H1 (cell line): ENCODE data around the gene PTTG1IP.

Experiments used
- CEBPB ChIP-seq: IDR thresholded peaks from 2 replicates; pipeline ENCODE4 v1.6.1; 2012; ENCODE audit warnings: low read depth, low read length
- EZH2 ChIP-seq: fragments of 200-600 bp; sonication (generic); IDR thresholded peaks from 2 replicates; pipeline ENCODE4 v1.7.1; 2012; ENCODE audit warnings: low read depth, mild to moderate bottlenecking, moderate library complexity, low read length, inconsistent platforms; ENCODE audit not compliant: severe bottlenecking
- GABPA ChIP-seq: IDR thresholded peaks from 2 replicates; pipeline ENCODE4 v1.6.1; 2011; ENCODE audit warnings: mild to moderate bottlenecking, low read length, moderate library complexity, borderline replicate concordance; ENCODE audit not compliant: insufficient read depth
- HDAC2 ChIP-seq, 2 experiments: fragments of 300-600 bp in 1 of 2; sonication (generic) in 1 of 2; IDR thresholded peaks; 2 replicates each; pipeline ENCODE4 v1.6.1; 2011 to 2012; ENCODE audit warnings: low read depth in 2 of 2, low read length in 2 of 2, mild to moderate bottlenecking in 2 of 2, moderate library complexity in 2 of 2, borderline replicate concordance in 1 of 2, inconsistent platforms in 1 of 2
- JUN ChIP-seq: IDR thresholded peaks from 2 replicates; pipeline ENCODE4 v1.6.1; 2011; ENCODE audit warnings: low read depth, mild to moderate bottlenecking, improper control_type of control experiment, low read length
- KDM1A ChIP-seq: fragments of 200-600, 300-600 bp; sonication (generic); IDR thresholded peaks from 2 replicates; pipeline ENCODE4 v1.7.1; 2016; ENCODE audit warnings: mild to moderate bottlenecking, low read length, borderline replicate concordance
- POLR2A ChIP-seq, 2 experiments: IDR thresholded peaks; 1 replicate in 1 of 2; 2 replicates in 1 of 2; pipeline ENCODE4 v1.6.1; 2011; ENCODE audit warnings: low read depth in 2 of 2, low read length in 2 of 2, mild to moderate bottlenecking in 2 of 2; ENCODE audit errors: control extremely low read depth in 1 of 2
- POLR2AphosphoS5 ChIP-seq: IDR thresholded peaks from 2 replicates; pipeline ENCODE4 v1.6.1; 2011; ENCODE audit warnings: low read depth, low read length
- RAD21 ChIP-seq, 2 experiments: IDR thresholded peaks in 1 of 2; conservative IDR thresholded peaks in 1 of 2; 2 replicates each; pipeline ENCODE4 v1.6.1; 2011; ENCODE audit warnings: low read depth in 2 of 2, low read length in 2 of 2, improper control_type of control experiment in 1 of 2, inconsistent platforms in 1 of 2, mild to moderate bottlenecking in 1 of 2, moderate library complexity in 1 of 2
- SP1 ChIP-seq: IDR thresholded peaks from 2 replicates; pipeline ENCODE4 v1.6.1; 2011; ENCODE audit warnings: low read depth, low read length
- TF ChIP-seq, protein P1 (sequence below), 3 experiments: IDR thresholded peaks; 1 replicate in 2 of 3; 2 replicates in 1 of 3; pipeline versions ENCODE4 v1.5.1 to v1.6.1; 2011; ENCODE audit warnings: low read length in 3 of 3, mild to moderate bottlenecking in 3 of 3, inconsistent platforms in 2 of 3, low read depth in 1 of 3, moderate library complexity in 1 of 3; ENCODE audit not compliant: insufficient read depth in 1 of 3; ENCODE audit errors: control extremely low read depth in 1 of 3

DNA sequence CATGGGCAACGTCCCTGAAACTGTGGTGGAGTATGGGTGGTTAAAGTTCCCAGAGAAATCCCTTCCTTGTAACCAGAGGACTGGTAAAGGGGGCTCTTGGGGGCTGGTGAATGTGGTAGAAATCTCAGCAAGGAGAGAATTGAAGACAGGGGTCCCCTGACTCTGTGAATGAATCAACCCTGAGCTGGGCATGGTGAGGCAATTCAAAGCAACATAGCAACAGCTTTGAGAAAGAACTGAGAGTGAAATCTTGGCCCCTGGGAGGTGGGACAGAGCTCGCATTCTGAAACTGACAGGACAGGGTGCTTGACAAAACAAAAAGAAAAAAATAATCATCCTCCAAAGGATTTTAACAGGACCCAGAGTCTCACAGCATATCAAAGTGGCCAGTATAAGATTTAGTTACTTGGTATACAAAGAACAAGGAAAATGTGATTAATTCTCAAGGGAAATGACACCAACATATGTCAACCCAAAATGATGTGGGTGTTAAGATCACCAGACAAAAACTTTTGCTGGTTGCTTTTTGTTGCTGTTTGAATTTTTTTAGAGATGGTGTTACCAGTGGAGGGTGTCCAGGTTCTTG is 43.9 kb downstream of the PTTG1IP start:
- no peak for TF ChIP-seq POLR2AphosphoS5
- TF ChIP-seq, protein P1, sequence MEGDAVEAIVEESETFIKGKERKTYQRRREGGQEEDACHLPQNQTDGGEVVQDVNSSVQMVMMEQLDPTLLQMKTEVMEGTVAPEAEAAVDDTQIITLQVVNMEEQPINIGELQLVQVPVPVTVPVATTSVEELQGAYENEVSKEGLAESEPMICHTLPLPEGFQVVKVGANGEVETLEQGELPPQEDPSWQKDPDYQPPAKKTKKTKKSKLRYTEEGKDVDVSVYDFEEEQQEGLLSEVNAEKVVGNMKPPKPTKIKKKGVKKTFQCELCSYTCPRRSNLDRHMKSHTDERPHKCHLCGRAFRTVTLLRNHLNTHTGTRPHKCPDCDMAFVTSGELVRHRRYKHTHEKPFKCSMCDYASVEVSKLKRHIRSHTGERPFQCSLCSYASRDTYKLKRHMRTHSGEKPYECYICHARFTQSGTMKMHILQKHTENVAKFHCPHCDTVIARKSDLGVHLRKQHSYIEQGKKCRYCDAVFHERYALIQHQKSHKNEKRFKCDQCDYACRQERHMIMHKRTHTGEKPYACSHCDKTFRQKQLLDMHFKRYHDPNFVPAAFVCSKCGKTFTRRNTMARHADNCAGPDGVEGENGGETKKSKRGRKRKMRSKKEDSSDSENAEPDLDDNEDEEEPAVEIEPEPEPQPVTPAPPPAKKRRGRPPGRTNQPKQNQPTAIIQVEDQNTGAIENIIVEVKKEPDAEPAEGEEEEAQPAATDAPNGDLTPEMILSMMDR (IDR thresholded peaks at IDR 0.05; ENCODE audit: control extremely low read depth in 1 of 3, insufficient read depth in 1 of 3, low read depth in 1 of 3, low read length in 3 of 3) = no peak
- no peak for TF ChIP-seq SP1
- TF ChIP-seq POLR2A (IDR thresholded peaks at IDR 0.05; ENCODE audit: control extremely low read depth in 1 of 2, low read depth in 2 of 2, low read length in 2 of 2) = no peak
- no peak for TF ChIP-seq HDAC2 (IDR thresholded peaks at IDR 0.05; ENCODE audit: borderline replicate concordance in 1 of 2, low read depth in 2 of 2, low read length in 2 of 2)
- TF ChIP-seq RAD21 (IDR thresholded peaks at IDR 0.05 in 1 of 2, conservative IDR thresholded peaks at IDR 0.05 in 1 of 2; ENCODE audit: low read depth in 2 of 2, low read length in 2 of 2) = no peak
- TF ChIP-seq EZH2 = no peak
- no peak for TF ChIP-seq KDM1A
- no peak for TF ChIP-seq GABPA
- TF ChIP-seq JUN = no peak
- no peak for TF ChIP-seq CEBPB
